DOHH2 (cell line): ENCODE results near the gene FGF1.

Source experiments
- H3F3A ChIP-seq: fragments of 200-600 bp; sonication (generic), shearing (Covaris generic); 2 replicates; pipeline ENCODE4 v1.6.0; 2016; ENCODE audit warnings: antibody characterized with exemption, mild to moderate bottlenecking; ENCODE audit not compliant: control insufficient read depth, insufficient read depth
- H3K27ac ChIP-seq: fragments of 200-600 bp; sonication (generic); 2 replicates; pipeline ENCODE4 v1.5.1; 2014; ENCODE audit warnings: low read depth, mild to moderate bottlenecking, low read length, moderate library complexity
- H3K27me3 ChIP-seq: fragments of 200-600 bp; sonication (generic); 2 replicates; pipeline ENCODE4 v1.6.1; 2014; ENCODE audit warnings: mild to moderate bottlenecking, low read length, mixed read lengths; ENCODE audit not compliant: control insufficient read depth
- H3K36me3 ChIP-seq: fragments of 200-600 bp; sonication (generic); 2 replicates; pipeline ENCODE4 v1.6.1; 2014; ENCODE audit warnings: mild to moderate bottlenecking, low read length, moderate library complexity, mixed read lengths; ENCODE audit not compliant: control insufficient read depth
- H3K4me1 ChIP-seq: fragments of 200-600 bp; sonication (generic); 2 replicates; pipeline ENCODE4 v1.6.1; 2014; ENCODE audit warnings: mild to moderate bottlenecking, low read length, mixed read lengths; ENCODE audit not compliant: control insufficient read depth
- H3K4me2 ChIP-seq: fragments of 200-600 bp; sonication (generic); 2 replicates; pipeline ENCODE4 v1.6.0; 2014; ENCODE audit warnings: mild to moderate bottlenecking, low read length, moderate library complexity
- H3K4me3 ChIP-seq: fragments of 200-600 bp; sonication (generic); 2 replicates; pipeline ENCODE4 v1.5.1; 2014; ENCODE audit warnings: mild to moderate bottlenecking, low read length, mixed read lengths
- H3K79me2 ChIP-seq: fragments of 200-600 bp; sonication (generic); 2 replicates; pipeline ENCODE4 v1.6.1; 2014; ENCODE audit warnings: mild to moderate bottlenecking, low read length, mixed read lengths; ENCODE audit not compliant: control insufficient read depth
- H3K9me2 ChIP-seq: fragments of 200-600 bp; sonication (generic); replicated peaks from 2 replicates; pipeline ENCODE4 v1.6.1; 2014; ENCODE audit warnings: mild to moderate bottlenecking, low read length, mixed read lengths; ENCODE audit not compliant: control insufficient read depth
- H3K9me3 ChIP-seq: fragments of 200-600 bp; sonication (generic); 2 replicates; pipeline ENCODE4 v1.6.1; 2014; ENCODE audit warnings: antibody characterized with exemption, low read length, mixed read lengths; ENCODE audit not compliant: control insufficient read depth, insufficient read depth
- H4K20me1 ChIP-seq: fragments of 200-600 bp; sonication (generic); 2 replicates; pipeline ENCODE4 v1.6.0; 2014; ENCODE audit warnings: low read depth, mild to moderate bottlenecking, antibody characterized with exemption, low read length, moderate library complexity; ENCODE audit not compliant: control insufficient read depth, insufficient read depth
- EZH2phosphoT487 ChIP-seq: fragments of 200-600 bp; sonication (generic); IDR thresholded peaks from 2 replicates; pipeline ENCODE4 v1.6.1; 2017; ENCODE audit warnings: borderline replicate concordance, mild to moderate bottlenecking, antibody characterized with exemption, low read length, moderate library complexity, mixed read lengths
- TF ChIP-seq, protein P1 (sequence below): fragments of 200-600 bp; sonication (generic); IDR thresholded peaks from one replicate; pipeline ENCODE4 v1.5.1; 2014; ENCODE audit warnings: antibody characterized with exemption, mild to moderate bottlenecking, low read depth, low read length; ENCODE audit not compliant: poor library complexity, severe bottlenecking

FGF1 gene

DNA sequence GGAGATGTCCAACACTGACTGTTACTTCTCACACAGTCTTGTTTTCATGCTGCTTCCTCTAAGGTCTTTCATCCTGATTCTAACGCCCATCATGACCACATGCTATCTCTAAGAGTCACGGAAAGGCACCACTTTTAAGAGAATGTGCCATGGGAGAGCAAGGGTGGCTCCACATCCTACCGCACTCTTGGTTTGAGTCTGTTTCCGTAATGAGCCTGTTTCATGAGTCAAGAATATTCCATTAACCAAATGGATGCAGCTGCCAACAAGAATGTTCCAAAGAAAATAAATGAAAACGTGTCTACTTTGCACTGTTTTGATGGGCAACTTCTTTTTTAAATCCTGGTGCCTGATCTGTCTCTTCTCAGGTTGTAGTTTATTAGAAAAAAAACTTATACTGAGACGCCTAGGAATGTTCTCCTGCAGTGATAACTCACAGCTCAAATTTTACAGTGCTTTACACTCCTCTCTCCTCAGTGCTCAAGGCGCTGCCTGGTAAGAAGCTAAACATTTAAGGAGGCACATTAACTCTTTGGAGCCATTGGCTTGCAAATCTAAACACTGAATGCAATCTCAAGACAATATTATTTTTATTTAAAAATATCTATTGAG lies 124.3 kb downstream of the FGF1 start:
- no peaks in the 10 kb centered on the region for H4K20me1 ChIP-seq
- no peaks in the 10 kb centered on the region for H3K4me1 ChIP-seq
- H3F3A ChIP-seq: no peaks in the 10 kb centered on the region
- H3K9me2 ChIP-seq: no peaks in the 10 kb centered on the region
- H3K36me3 ChIP-seq: no peaks in the 10 kb centered on the region
- H3K4me2 ChIP-seq: no peak overlapping the region
- no peaks in the 10 kb centered on the region for H3K79me2 ChIP-seq
- 0 out of 2 replicates have a peak, but pooled peaks cover 3% of the 10 kb centered on the region for H3K27me3 ChIP-seq
- no peaks in the 10 kb centered on the region for H3K9me3 ChIP-seq
- no peak overlapping the region for H3K4me3 ChIP-seq
- no peak overlapping the region for H3K27ac ChIP-seq
- TF ChIP-seq, protein P1, sequence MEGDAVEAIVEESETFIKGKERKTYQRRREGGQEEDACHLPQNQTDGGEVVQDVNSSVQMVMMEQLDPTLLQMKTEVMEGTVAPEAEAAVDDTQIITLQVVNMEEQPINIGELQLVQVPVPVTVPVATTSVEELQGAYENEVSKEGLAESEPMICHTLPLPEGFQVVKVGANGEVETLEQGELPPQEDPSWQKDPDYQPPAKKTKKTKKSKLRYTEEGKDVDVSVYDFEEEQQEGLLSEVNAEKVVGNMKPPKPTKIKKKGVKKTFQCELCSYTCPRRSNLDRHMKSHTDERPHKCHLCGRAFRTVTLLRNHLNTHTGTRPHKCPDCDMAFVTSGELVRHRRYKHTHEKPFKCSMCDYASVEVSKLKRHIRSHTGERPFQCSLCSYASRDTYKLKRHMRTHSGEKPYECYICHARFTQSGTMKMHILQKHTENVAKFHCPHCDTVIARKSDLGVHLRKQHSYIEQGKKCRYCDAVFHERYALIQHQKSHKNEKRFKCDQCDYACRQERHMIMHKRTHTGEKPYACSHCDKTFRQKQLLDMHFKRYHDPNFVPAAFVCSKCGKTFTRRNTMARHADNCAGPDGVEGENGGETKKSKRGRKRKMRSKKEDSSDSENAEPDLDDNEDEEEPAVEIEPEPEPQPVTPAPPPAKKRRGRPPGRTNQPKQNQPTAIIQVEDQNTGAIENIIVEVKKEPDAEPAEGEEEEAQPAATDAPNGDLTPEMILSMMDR: no peak
- no peak for TF ChIP-seq EZH2phosphoT487

DNA sequence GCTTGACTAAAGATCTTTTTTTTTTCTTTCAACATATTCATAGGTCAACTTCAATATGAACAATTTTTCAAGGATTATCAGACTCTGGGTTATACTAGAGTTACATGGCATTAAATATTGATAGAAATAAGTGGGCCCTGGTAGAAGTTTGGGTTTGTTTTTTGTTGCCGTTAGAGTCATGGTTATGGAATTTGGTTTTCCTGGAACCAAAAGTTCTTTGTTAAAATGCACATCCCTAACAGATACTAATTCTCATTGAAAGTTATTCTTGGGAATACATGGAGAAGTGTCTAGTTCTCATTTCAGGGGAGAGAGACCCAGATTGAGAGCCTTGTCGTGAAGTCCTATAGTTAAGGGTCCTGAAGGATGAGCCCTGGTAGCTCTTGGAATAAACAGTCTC lies 124.9 kb downstream of the FGF1 start:
- Histone ChIP-seq H3K9me2 (no peaks in the 10 kb centered on the region), H3K36me3 (no peaks in the 10 kb centered on the region), H3K4me1 (no peaks in the 10 kb centered on the region), H4K20me1 (no peaks in the 10 kb centered on the region), H3F3A (no peaks in the 10 kb centered on the region), H3K79me2 (no peaks in the 10 kb centered on the region), H3K9me3 (no peaks in the 10 kb centered on the region), H3K4me2 (no peak overlapping the region), H3K4me3 (no peak overlapping the region), H3K27me3 (0 out of 2 replicates have a peak, but pooled peaks cover 3% of the 10 kb centered on the region), H3K27ac (no peak overlapping the region)
- no peak for TF ChIP-seq EZH2phosphoT487
- TF ChIP-seq, protein P1: no peak

DNA sequence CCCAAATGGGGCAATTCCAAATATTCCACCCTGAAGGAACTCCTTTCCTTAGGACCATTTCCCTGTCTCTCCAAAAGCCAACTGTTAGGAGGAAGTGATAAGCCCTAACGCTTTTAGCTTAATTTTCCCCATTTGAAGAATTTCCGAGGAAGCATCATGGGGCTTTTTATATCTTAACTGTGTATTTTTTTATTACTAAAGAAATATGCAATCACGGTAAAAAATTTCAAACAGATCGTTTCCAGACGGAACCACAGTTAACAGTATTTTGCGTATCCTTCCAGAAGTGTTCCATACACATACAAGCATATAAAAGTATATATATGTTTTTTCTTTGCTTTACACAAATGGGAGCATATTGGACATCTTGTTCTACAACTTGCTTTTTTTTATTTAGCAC lies 133.8 kb downstream of the FGF1 start:
- H3K27ac ChIP-seq: no peak overlapping the region
- no peaks in the 10 kb centered on the region for H3K9me3 ChIP-seq
- H3K36me3 ChIP-seq: no peaks in the 10 kb centered on the region
- no peak overlapping the region for H3K4me2 ChIP-seq
- peaks cover 19% of the 10 kb centered on the region for H3K27me3 ChIP-seq
- H3F3A ChIP-seq: no peaks in the 10 kb centered on the region
- no peaks in the 10 kb centered on the region for H3K4me1 ChIP-seq
- no peaks in the 10 kb centered on the region for H4K20me1 ChIP-seq
- H3K9me2 ChIP-seq: no peaks in the 10 kb centered on the region
- TF ChIP-seq EZH2phosphoT487: no peak
- TF ChIP-seq, protein P1: no peak
- no peak overlapping the region for H3K4me3 ChIP-seq
- H3K79me2 ChIP-seq: no peaks in the 10 kb centered on the region
